AG04450 (cell line): ENCODE results near the gene TLR7. TPM values are rescaled to one million over a fixed set of nuclear protein-coding genes. Genes with fewer than 3 reads are reported as not detected.

ENCODE experiments used
- CTCF ChIA-PET: fragments of 300-600, 350-600 bp; formaldehyde crosslinking; extraction: SDS; loops from one replicate; lab custom pipeline; 2022; ENCODE audit warnings: antibody characterized with exemption, inconsistent platforms; lab: Charles Lee
- POLR2A ChIA-PET: fragments of 350-600 bp; formaldehyde crosslinking; extraction: SDS; loops from one replicate; lab custom pipeline; 2021; ENCODE audit warnings: antibody characterized with exemption, inconsistent platforms; lab: Yijun Ruan, JAX
- DNase-seq: peaks from one replicate; pipeline ENCODE4 v3.0.0-alpha.2; 2011; ENCODE audit warnings: low read depth, low spot score
- H3K27ac ChIP-seq: one replicate; pipeline ENCODE4 v1.5.1; 2012; ENCODE audit warnings: low read depth, low read length, control low read depth
- H3K27me3 ChIP-seq: one replicate; pipeline ENCODE4 v1.6.0; 2012; ENCODE audit warnings: low read length; ENCODE audit not compliant: control insufficient read depth, insufficient read depth
- H3K4me3 ChIP-seq: 2 replicates; pipeline ENCODE4 v1.5.1; 2011; ENCODE audit warnings: mild to moderate bottlenecking, low read depth, low read length, control low read depth
- H3K9me3 ChIP-seq: 2 replicates; pipeline ENCODE4 v1.5.1; 2012; ENCODE audit warnings: low read length; ENCODE audit not compliant: control insufficient read depth, insufficient read depth
- CTCF ChIP-seq: IDR thresholded peaks from 2 replicates; pipeline ENCODE4 v1.5.1; 2011; ENCODE audit warnings: low read depth, low read length, control low read depth, inconsistent platforms
- polyA plus RNA-seq: library from polyadenylated mRNA; depleted of rRNA; stranded (reverse); fragments of >200 nt; gene quantifications from 2 replicates; pipeline ENCODE4 v1.2.3, GENCODE V29; 2011

Gene TLR7
- polyA plus RNA-seq, 1 experiment = not detected

GRCh38 chrX:12892716-12893115, 25.8 kb downstream of the TLR7 start:
- Histone ChIP-seq H3K27me3 (no peaks in the 10 kb centered on the region), H3K9me3 (no peaks in the 10 kb centered on the region), H3K27ac (no peak overlapping the region), H3K4me3 (no peak overlapping the region)
- TF ChIP-seq CTCF = no peak
- ChIA-PET CTCF (interaction anchor here (1.5 to 8.8 kb wide), 2 partner anchors 14 to 79 kb away, joined by 4 to 79 read pairs; no protein-coding TSS in a partner anchor), POLR2A (no interaction called here)
- no peak for DNase-seq

- Histone ChIP-seq H3K27me3 (no peaks in the 10 kb centered on the region), H3K4me3 (no peak overlapping the region), H3K27ac (no peak overlapping the region), H3K9me3 (no peaks in the 10 kb centered on the region)
- DNase-seq = peak; percentile 1
- ChIA-PET CTCF (interaction anchor here (1.1 to 8.8 kb wide), 4 partner anchors 9 to 124 kb away, joined by 3 to 79 read pairs (median 4); no protein-coding TSS in a partner anchor), POLR2A (no interaction called here)
- TF ChIP-seq CTCF = peak; percentile 71
Observed at GRCh38 chrX:12894074-12895030, 27.5 kb downstream of the TLR7 start.

GRCh38 chrX:12895866-12896265, 29.0 kb downstream of the TLR7 start:
- no peaks in the 10 kb centered on the region for H3K9me3 ChIP-seq
- ChIA-PET CTCF (interaction anchor here (1.1 to 8.8 kb wide), 3 partner anchors 7 to 125 kb away, joined by 3 to 79 read pairs (median 3); no protein-coding TSS in a partner anchor), POLR2A (no interaction called here)
- no peak for TF ChIP-seq CTCF
- no peak overlapping the region for H3K4me3 ChIP-seq
- DNase-seq = no peak
- no peak overlapping the region for H3K27ac ChIP-seq
- H3K27me3 ChIP-seq = no peaks in the 10 kb centered on the region

- H3K27me3 ChIP-seq = no peaks in the 10 kb centered on the region
- ChIA-PET POLR2A (no interaction called here), CTCF (interaction anchor here (8.8 kb wide), 1 partner anchor 83 kb away, joined by 79 read pairs; no protein-coding TSS in a partner anchor)
- H3K9me3 ChIP-seq = no peaks in the 10 kb centered on the region
- no peak for DNase-seq
- no peak for TF ChIP-seq CTCF
- H3K27ac ChIP-seq = no peak overlapping the region
- no peak overlapping the region for H3K4me3 ChIP-seq
Observed at GRCh38 chrX:12896935-12897334, 30.1 kb downstream of the TLR7 start.

GRCh38 chrX:12898073-12898472, 31.2 kb downstream of the TLR7 start:
- H3K27me3 ChIP-seq = no peaks in the 10 kb centered on the region
- ChIA-PET CTCF (interaction anchor here (8.8 kb wide), 1 partner anchor 84 kb away, joined by 79 read pairs; no protein-coding TSS in a partner anchor), POLR2A (no interaction called here)
- H3K9me3 ChIP-seq = no peaks in the 10 kb centered on the region
- no peak overlapping the region for H3K4me3 ChIP-seq
- DNase-seq = no peak
- H3K27ac ChIP-seq = no peak overlapping the region
- TF ChIP-seq CTCF = no peak
